K562 (cell line): ENCODE measurements around the gene CD248. TPM values are rescaled to one million over a fixed set of nuclear protein-coding genes. Genes with fewer than 3 reads are reported as not detected.

Source experiments
- ATAC-seq: fragments of 200-7000 bp; cut with Tn5 transposase; 3 replicates; pipeline ENCODE4 v1.9.1; 2020; ENCODE audit warnings: moderate library complexity
- BruUV-seq: library from RNA; stranded (reverse); fragments of 400-500 nt; replicated peaks from 2 replicates; lab custom pipeline; 2021; lab: Mats Ljungman, UMichigan
- CTCF ChIA-PET: fragments of 300-600 bp; formaldehyde crosslinking; extraction: SDS; loops from one replicate; lab custom pipeline; 2021; ENCODE audit warnings: low intra/inter-chr PET ratio; lab: Yijun Ruan, JAX
- POLR2A ChIA-PET: fragments of 300-600, 350-650 bp; sonication (Branson Sonifier 250); formaldehyde crosslinking; extraction: SDS; loops from one replicate; lab custom pipeline; 2021; ENCODE audit warnings: antibody characterized with exemption, inconsistent platforms; lab: Yijun Ruan, JAX
- DNase-seq, 4 experiments: peaks; one replicate each; pipeline versions ENCODE4 v3.0.0 to v3.0.0-alpha.2; 2011 to 2018; ENCODE audit warnings: low spot score in 3 of 4, mixed read lengths in 3 of 4; ENCODE audit errors: extremely low read depth in 1 of 4
- FAIRE-seq: peaks from 2 replicates; lab custom pipeline; 2011; peaks lifted over from hg19 to GRCh38; lab: Jason Lieb, UNC
- H2AFZ ChIP-seq: 2 replicates; pipeline ENCODE4 v1.6.0; 2011; ENCODE audit warnings: low read depth, low read length, control low read depth, inconsistent platforms
- H3K27ac ChIP-seq: fragments of 200-600 bp; 3 replicates; pipeline ENCODE4 v1.8.0; 2011; ENCODE audit warnings: low read depth, mild to moderate bottlenecking, control low read depth, inconsistent platforms, low read length, moderate library complexity, mixed read lengths; ENCODE audit errors: extremely low read depth
- H3K27me3 ChIP-seq, 2 experiments: fragments of 300-600 bp in 1 of 2; 2 replicates in 1 of 2; 3 replicates in 1 of 2; pipeline versions ENCODE4 v1.6.0 to v1.8.0; 2011; ENCODE audit warnings: inconsistent platforms in 2 of 2, low read length in 2 of 2, mild to moderate bottlenecking in 1 of 2, mixed read lengths in 1 of 2, moderate library complexity in 1 of 2; ENCODE audit not compliant: control insufficient read depth in 2 of 2, insufficient read depth in 2 of 2
- H3K36me3 ChIP-seq: fragments of 300-600 bp; 3 replicates; pipeline ENCODE4 v1.8.0; 2011; ENCODE audit warnings: mild to moderate bottlenecking, low read length, inconsistent platforms; ENCODE audit not compliant: control insufficient read depth, insufficient read depth
- H3K4me1 ChIP-seq, 2 experiments: fragments of 200-600 bp in 1 of 2; replicated peaks in 1 of 2; 2 replicates in 1 of 2; 3 replicates in 1 of 2; pipeline versions ENCODE4 v1.5.1 to v1.8.0; 2011; ENCODE audit warnings: inconsistent platforms in 2 of 2, low read length in 2 of 2, mild to moderate bottlenecking in 1 of 2, mixed read lengths in 1 of 2, moderate library complexity in 1 of 2; ENCODE audit not compliant: control insufficient read depth in 2 of 2, insufficient read depth in 2 of 2
- H3K4me2 ChIP-seq: 2 replicates; pipeline ENCODE4 v1.6.1; 2011; ENCODE audit warnings: low read length, control low read depth, inconsistent platforms, mixed read lengths; ENCODE audit not compliant: insufficient read depth
- H3K4me3 ChIP-seq: fragments of 200-600 bp; sonication (generic), shearing (Covaris generic); 2 replicates; pipeline ENCODE4 v1.5.1; 2016; ENCODE audit warnings: control low read depth, inconsistent platforms
- H3K79me2 ChIP-seq: fragments of 200-600 bp; 3 replicates; pipeline ENCODE4 v1.8.0; 2011; ENCODE audit warnings: low read length, inconsistent platforms; ENCODE audit not compliant: control insufficient read depth, insufficient read depth
- H3K9ac ChIP-seq, 2 experiments: 2 replicates each; pipeline versions ENCODE4 v1.6.0 to v1.6.1; 2011; ENCODE audit warnings: low read depth in 2 of 2, low read length in 2 of 2, control low read depth in 1 of 2, inconsistent platforms in 1 of 2, mild to moderate bottlenecking in 1 of 2, mixed read lengths in 1 of 2; ENCODE audit not compliant: insufficient read depth in 1 of 2
- H3K9me1 ChIP-seq: one replicate; pipeline ENCODE4 v1.6.0; 2011; ENCODE audit warnings: inconsistent platforms, mild to moderate bottlenecking, low read length, moderate library complexity; ENCODE audit not compliant: control insufficient read depth, insufficient read depth
- H3K9me3 ChIP-seq: replicated peaks from 2 replicates; pipeline ENCODE4 v1.5.1; 2011; ENCODE audit warnings: low read depth, low read length, inconsistent platforms; ENCODE audit not compliant: control insufficient read depth, insufficient read depth
- H4K20me1 ChIP-seq: replicated peaks from 2 replicates; pipeline ENCODE4 v1.6.1; 2011; ENCODE audit warnings: low read length, inconsistent platforms, mixed read lengths; ENCODE audit not compliant: control insufficient read depth, insufficient read depth
- NR1H2 ChIP-seq: sonication (generic); formaldehyde crosslinking; IDR thresholded peaks from 2 replicates; pipeline ENCODE4 v1.4.0; 2020; ENCODE audit warnings: mild to moderate bottlenecking, missing genetic modification reagents
- POLR2G ChIP-seq: fragments of 200-400 bp; formaldehyde crosslinking; IDR thresholded peaks from 2 replicates; pipeline ENCODE4 v1.6.1; 2017; ENCODE audit warnings: low read depth, mild to moderate bottlenecking, antibody characterized with exemption, low read length, moderate library complexity
- RBFOX2 ChIP-seq: fragments of 200-400 bp; formaldehyde crosslinking; IDR thresholded peaks from 2 replicates; pipeline ENCODE4 v1.6.1; 2017; ENCODE audit warnings: low read depth, mild to moderate bottlenecking, low read length, moderate library complexity
- ZNF583 ChIP-seq: fragments of 250-450 bp; sonication (Bioruptor Pico); IDR thresholded peaks from 2 replicates; pipeline ENCODE4 v1.4.0; 2020
- WGBS: fragments of 100-300 bp; shearing (Covaris generic); methylation state at CpG from one replicate; pipeline ENCODE4 v1.1.6; 2016; ENCODE audit warnings: low coverage, mixed read lengths; ENCODE audit not compliant: insufficient coverage; ENCODE audit errors: missing lambda C conversion rate; 5-methylcytosine and 5-hydroxymethylcytosine counted together
- in situ Hi-C: fragments of 300-500 bp; cut with MboI; formaldehyde crosslinking; loops from 4 replicates; pipeline ENCODE4 v1.15.0; 2018; ENCODE audit warnings: inconsistent platforms, mixed read lengths
- intact Hi-C: fragments of 100-400 bp; cut with micrococcal nuclease; formaldehyde crosslinking; loops from 2 replicates; pipeline ENCODE4 v1.14.2; 2022
- polyA plus RNA-seq, 8 experiments: library from polyadenylated mRNA; depleted of rRNA in 4 of 8; stranded (reverse) in 5 of 8; unstranded in 3 of 8; fragments of >200 nt; fragmentation: Nextera tagmentation in 2 of 8; fragmentation: Illumina TruSeq in 1 of 8; extraction: Ambion mirVana in 2 of 8; extraction: Trizol in 1 of 8; gene quantifications; 2 replicates each; pipeline versions ENCODE4 v1.2.1 to v1.2.3, GENCODE V29; 2011 to 2014; ENCODE audit warnings: inconsistent platforms in 1 of 8, missing spikeins in 1 of 8
- total RNA-seq, 7 experiments: library from RNA; depleted of rRNA in 6 of 7; stranded (reverse); fragments of >200 nt in 6 of 7; fragmentation: Illumina TruSeq in 2 of 7; extraction: Trizol in 2 of 7; gene quantifications; 2 replicates each; pipeline versions ENCODE4 v1.2.1 to v1.2.3, GENCODE V29; 2011 to 2021; ENCODE audit warnings: low replicate concordance in 1 of 7
- TF ChIP-seq, protein P1 (sequence below): sonication (generic); formaldehyde crosslinking; IDR thresholded peaks from 2 replicates; pipeline ENCODE4 v1.8.1; 2023; ENCODE audit warnings: mild to moderate bottlenecking, missing genetic modification reagents

The CD248 gene
- total and polyA plus RNA-seq, 9 of the 15 experiments (the other 6 are each of a cell fraction or from before 2014, with no cell fraction given): 0.09 TPM; not detected in 8

- H3K9ac ChIP-seq: peak overlapping the region in 1 of 2 experiments; percentile 80; a peak in 2 of 4 replicates
- ChIA-PET POLR2A (interaction anchor here (0.6 to 1.3 kb wide), 9 partner anchors 9 to 728 kb away, joined by 3 to 6 read pairs (median 3); partner anchors contain the start of genes BRMS1 and YIF1A), CTCF (interaction anchor here (0.6 to 1.7 kb wide), 2 partner anchors 24 to 446 kb away, joined by 4 to 8 read pairs; no protein-coding TSS in a partner anchor)
- 45% methylated on average over 24 of the region's 35 CpGs for WGBS
- H3K4me3 ChIP-seq: no peak overlapping the region
- FAIRE-seq: no peak
- H3K4me2 ChIP-seq: no peak overlapping the region; the same call in 1 of the 2 replicates
- intact Hi-C loops: loop anchor here (1.0 kb wide), 1 partner anchor 23 kb away; no protein-coding TSS in a partner anchor
- H3K9me1 ChIP-seq: no peaks in the 10 kb centered on the region
- H3K27ac ChIP-seq: no peak overlapping the region
- no peaks in the 10 kb centered on the region for H3K79me2 ChIP-seq
- H4K20me1 ChIP-seq: peaks cover 3% of the 10 kb centered on the region; the same call in 1 of the 2 replicates
- no peak for ATAC-seq
- no peaks in the 10 kb centered on the region for H3K9me3 ChIP-seq
- TF ChIP-seq, protein P1, sequence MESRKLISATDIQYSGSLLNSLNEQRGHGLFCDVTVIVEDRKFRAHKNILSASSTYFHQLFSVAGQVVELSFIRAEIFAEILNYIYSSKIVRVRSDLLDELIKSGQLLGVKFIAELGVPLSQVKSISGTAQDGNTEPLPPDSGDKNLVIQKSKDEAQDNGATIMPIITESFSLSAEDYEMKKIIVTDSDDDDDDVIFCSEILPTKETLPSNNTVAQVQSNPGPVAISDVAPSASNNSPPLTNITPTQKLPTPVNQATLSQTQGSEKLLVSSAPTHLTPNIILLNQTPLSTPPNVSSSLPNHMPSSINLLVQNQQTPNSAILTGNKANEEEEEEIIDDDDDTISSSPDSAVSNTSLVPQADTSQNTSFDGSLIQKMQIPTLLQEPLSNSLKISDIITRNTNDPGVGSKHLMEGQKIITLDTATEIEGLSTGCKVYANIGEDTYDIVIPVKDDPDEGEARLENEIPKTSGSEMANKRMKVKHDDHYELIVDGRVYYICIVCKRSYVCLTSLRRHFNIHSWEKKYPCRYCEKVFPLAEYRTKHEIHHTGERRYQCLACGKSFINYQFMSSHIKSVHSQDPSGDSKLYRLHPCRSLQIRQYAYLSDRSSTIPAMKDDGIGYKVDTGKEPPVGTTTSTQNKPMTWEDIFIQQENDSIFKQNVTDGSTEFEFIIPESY (CRISPR knock-in tag): peak; percentile 84
- TF ChIP-seq POLR2G (peak; percentile 57), NR1H2 (CRISPR knock-in tag) (no peak), RBFOX2 (0 out of 2 replicates have a peak, but pooled peaks have one; percentile 5), ZNF583 (CRISPR knock-in tag) (no peak)
- TF ChIP-seq, all 486 proteins: peak for 3
- in situ Hi-C loops: no loop called here
- Histone ChIP-seq H3K4me1 (peaks cover 9 to 59% of the 10 kb centered on the region in 2 experiments), H3K27me3 (no peaks in the 10 kb centered on the region), H3K36me3 (peaks cover 35% of the 10 kb centered on the region; the same call in 1 of the 3 replicates), H2AFZ (no peak overlapping the region)
- DNase-seq: peak in 1 of 4 experiments; percentile 9
- no TSS peak for BruUV-seq
Measured at GRCh38 chr11:66335531-66336233, 18.8 kb upstream of the CD248 start.
